DND-41 (cell line): ENCODE measurements around the gene KCTD11.

Experiments
- ATAC-seq: fragments of 200-7000 bp; cut with Tn5 transposase; 3 replicates; pipeline ENCODE4 v1.9.1; 2021; ENCODE audit warnings: low read depth; ENCODE audit not compliant: insufficient read depth
- DNase-seq: peaks from one replicate; pipeline ENCODE4 v3.0.0-alpha.2; 2020
- H2AFZ ChIP-seq: 2 replicates; pipeline ENCODE4 v1.6.0; 2012; ENCODE audit warnings: low read depth, low read length
- H3K27ac ChIP-seq: 2 replicates; pipeline ENCODE4 v1.5.1; 2012; ENCODE audit warnings: low read length, inconsistent platforms
- H3K27me3 ChIP-seq: fragments of 200-600 bp; sonication (generic); 2 replicates; pipeline ENCODE4 v1.6.0; 2012; ENCODE audit warnings: low read length, mild to moderate bottlenecking, inconsistent platforms; ENCODE audit not compliant: insufficient read depth, poor library complexity
- H3K36me3 ChIP-seq: 2 replicates; pipeline ENCODE4 v1.5.1; 2012; ENCODE audit warnings: low read length, inconsistent platforms; ENCODE audit not compliant: insufficient read depth
- H3K4me1 ChIP-seq: 2 replicates; pipeline ENCODE4 v1.5.1; 2012; ENCODE audit warnings: mild to moderate bottlenecking, low read length; ENCODE audit not compliant: insufficient read depth
- H3K4me2 ChIP-seq: 2 replicates; pipeline ENCODE4 v1.6.0; 2012; ENCODE audit warnings: mild to moderate bottlenecking, moderate library complexity, low read length, inconsistent platforms; ENCODE audit not compliant: insufficient read depth
- H3K4me3 ChIP-seq, 2 experiments: fragments of 200-600 bp in 1 of 2; shearing (Covaris generic) in 1 of 2; 2 replicates each; pipeline ENCODE4 v1.5.1; 2012 to 2016; ENCODE audit warnings: inconsistent platforms in 2 of 2, low read length in 2 of 2, mild to moderate bottlenecking in 2 of 2, low read depth in 1 of 2, moderate library complexity in 1 of 2
- H3K79me2 ChIP-seq: 2 replicates; pipeline ENCODE4 v1.6.0; 2012; ENCODE audit warnings: low read length, inconsistent platforms; ENCODE audit not compliant: insufficient read depth
- H3K9ac ChIP-seq: 2 replicates; pipeline ENCODE4 v1.6.0; 2012; ENCODE audit warnings: low read depth, mild to moderate bottlenecking, inconsistent platforms, low read length, moderate library complexity
- H3K9me3 ChIP-seq: 2 replicates; pipeline ENCODE4 v1.5.1; 2012; ENCODE audit warnings: low read length, moderate library complexity, mild to moderate bottlenecking, inconsistent platforms; ENCODE audit not compliant: insufficient read depth, severe bottlenecking
- H4K20me1 ChIP-seq: 2 replicates; pipeline ENCODE4 v1.6.0; 2012; ENCODE audit warnings: low read length; ENCODE audit not compliant: insufficient read depth
- CTCF ChIP-seq: IDR thresholded peaks from 2 replicates; pipeline ENCODE4 v1.5.1; 2012; ENCODE audit warnings: borderline replicate concordance, low read length, moderate library complexity, mild to moderate bottlenecking; ENCODE audit not compliant: poor library complexity, severe bottlenecking; ENCODE audit errors: extremely low read depth
- EZH2 ChIP-seq: IDR thresholded peaks from 3 replicates; pipeline ENCODE4 v1.6.1; 2012; ENCODE audit warnings: borderline replicate concordance, low read depth, mild to moderate bottlenecking, moderate library complexity, low read length, inconsistent platforms; ENCODE audit not compliant: severe bottlenecking

The KCTD11 gene

GRCh38 chr17:7311110-7311705, 40.8 kb upstream of the KCTD11 start:
- H3K9ac ChIP-seq: no peak overlapping the region

DNA sequence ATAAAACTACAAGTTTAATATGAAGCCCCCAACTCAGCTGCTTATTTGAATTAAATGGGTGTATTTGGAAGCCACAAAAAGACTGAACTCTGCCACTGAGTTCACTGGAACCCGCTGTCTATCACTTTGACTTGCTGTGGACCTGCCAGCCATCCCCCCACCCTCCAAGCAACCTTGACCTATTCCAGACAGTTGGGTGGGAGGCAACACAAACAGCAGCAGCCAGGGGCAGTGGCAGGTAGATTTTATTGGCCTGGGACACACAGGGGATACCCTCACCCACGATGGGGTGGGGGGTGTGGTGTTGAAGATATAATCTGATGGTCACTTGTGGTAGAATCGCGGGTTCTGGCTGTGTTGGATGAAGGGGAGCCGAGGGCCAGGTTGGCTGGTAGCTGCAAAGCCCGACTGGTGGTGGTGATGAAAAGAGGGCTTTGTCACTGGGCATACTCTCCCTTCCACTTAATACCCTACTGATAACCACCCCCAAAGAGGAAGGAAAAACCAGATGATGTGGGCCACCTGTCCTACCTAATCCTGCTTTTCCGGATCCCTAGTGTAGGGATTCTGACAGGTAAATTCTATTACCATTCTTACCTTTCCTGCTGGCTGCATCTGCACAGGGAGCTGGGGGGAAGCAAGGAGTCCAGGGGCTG, 39.4 kb upstream of the KCTD11 start:
- Histone ChIP-seq H3K79me2 (peaks cover 79% of the 10 kb centered on the region), H3K9ac (no peak overlapping the region), H3K9me3 (no peaks in the 10 kb centered on the region), H4K20me1 (peaks cover 63% of the 10 kb centered on the region), H2AFZ (no peak overlapping the region), H3K27me3 (no peaks in the 10 kb centered on the region), H3K27ac (no peak overlapping the region), H3K36me3 (peaks cover 71% of the 10 kb centered on the region), H3K4me2 (peak overlapping the region; percentile 95; the same call in 1 of the 2 replicates), H3K4me3 (no peak overlapping the region), H3K4me1 (peaks cover 70% of the 10 kb centered on the region)
- TF ChIP-seq EZH2 (no peak), CTCF (no peak)
- no peak for DNase-seq
- no peak for ATAC-seq

More at GRCh38 chr17:7311110-7311705, 40.8 kb upstream of the KCTD11 start:
- H3K79me2 ChIP-seq: peaks cover 79% of the 10 kb centered on the region
- TF ChIP-seq EZH2 (no peak), CTCF (no peak)
- no peak for DNase-seq
- no peak overlapping the region for H3K4me3 ChIP-seq
- peaks cover 73% of the 10 kb centered on the region for H3K4me1 ChIP-seq
- peak overlapping the region; percentile 76; the same call in 1 of the 2 replicates for H3K4me2 ChIP-seq
- no peak for ATAC-seq
- H3K27me3 ChIP-seq: no peaks in the 10 kb centered on the region
- no peak overlapping the region for H2AFZ ChIP-seq
- H3K36me3 ChIP-seq: peaks cover 62% of the 10 kb centered on the region
- peaks cover 63% of the 10 kb centered on the region for H4K20me1 ChIP-seq
- no peak overlapping the region for H3K27ac ChIP-seq
- H3K9me3 ChIP-seq: no peaks in the 10 kb centered on the region

- Histone ChIP-seq H3K36me3 (peaks cover 76% of the 10 kb centered on the region), H3K4me2 (peak overlapping the region; percentile 95), H3K27me3 (no peaks in the 10 kb centered on the region), H3K4me1 (peaks cover 70% of the 10 kb centered on the region), H3K4me3 (peak overlapping the region in 1 of 2 experiments; percentile 88; a peak in 2 of 4 replicates), H2AFZ (no peak overlapping the region), H3K27ac (no peak overlapping the region), H3K9me3 (no peaks in the 10 kb centered on the region), H4K20me1 (peaks cover 61% of the 10 kb centered on the region), H3K9ac (0 out of 2 replicates have a peak overlapping the region, but pooled peaks have one; percentile 69), H3K79me2 (peaks cover 71% of the 10 kb centered on the region)
- TF ChIP-seq CTCF (peak; percentile 38), EZH2 (no peak)
- DNase-seq: peak; percentile 28
- ATAC-seq: peak; percentile 18; the same call in 2 of the 3 replicates
Observed at GRCh38 chr17:7313088-7313889, 38.7 kb upstream of the KCTD11 start.
